Neural crest cell (in vitro differentiated cells): ENCODE measurements around the gene FBXO17. TPM values are rescaled to one million over a fixed set of nuclear protein-coding genes. Genes with fewer than 3 reads are reported as not detected.
"Not testable (repeated sequence)": the region's sequence is repeated elsewhere in the genome, so short reads cannot be mapped to it uniquely, and the experiment has no call there.

Experiments used
- DNase-seq: peaks from one replicate; pipeline ENCODE4 v3.0.0; 2021; ENCODE audit warnings: low read depth, mixed read lengths, low spot score
- H3K27ac Mint-ChIP-seq: one replicate; pipeline ENCODE4 v1.8.0; 2021; ENCODE audit warnings: mild to moderate bottlenecking, mixed read lengths; ENCODE audit not compliant: unreplicated experiment
- H3K27me3 Mint-ChIP-seq: 2 replicates; pipeline ENCODE4 v1.8.0; 2021; ENCODE audit warnings: low read depth, mild to moderate bottlenecking, mixed read lengths
- H3K36me3 Mint-ChIP-seq: 2 replicates; pipeline ENCODE4 v1.8.0; 2021; ENCODE audit warnings: low read depth, mild to moderate bottlenecking, mixed read lengths
- H3K4me1 Mint-ChIP-seq: 2 replicates; pipeline ENCODE4 v1.8.0; 2021; ENCODE audit warnings: mixed read lengths
- H3K4me3 Mint-ChIP-seq: one replicate; pipeline ENCODE4 v1.8.0; 2021; ENCODE audit warnings: mild to moderate bottlenecking, mixed read lengths
- H3K9me3 Mint-ChIP-seq: 2 replicates; pipeline ENCODE4 v1.8.0; 2021; ENCODE audit warnings: mixed read lengths
- total RNA-seq: library from RNA; stranded (reverse); gene quantifications from 2 replicates; pipeline ENCODE4 v1.2.1, GENCODE V29; 2021
- TF ChIP-seq, protein P1 (sequence below): fragments of 200-600 bp; sonication (generic); conservative IDR thresholded peaks from 2 replicates; pipeline ENCODE4 v1.5.0; 2021; ENCODE audit warnings: antibody characterized with exemption, mild to moderate bottlenecking

Gene FBXO17
- total RNA-seq, 1 donor from 2014 or later = 30.9 TPM

DNA sequence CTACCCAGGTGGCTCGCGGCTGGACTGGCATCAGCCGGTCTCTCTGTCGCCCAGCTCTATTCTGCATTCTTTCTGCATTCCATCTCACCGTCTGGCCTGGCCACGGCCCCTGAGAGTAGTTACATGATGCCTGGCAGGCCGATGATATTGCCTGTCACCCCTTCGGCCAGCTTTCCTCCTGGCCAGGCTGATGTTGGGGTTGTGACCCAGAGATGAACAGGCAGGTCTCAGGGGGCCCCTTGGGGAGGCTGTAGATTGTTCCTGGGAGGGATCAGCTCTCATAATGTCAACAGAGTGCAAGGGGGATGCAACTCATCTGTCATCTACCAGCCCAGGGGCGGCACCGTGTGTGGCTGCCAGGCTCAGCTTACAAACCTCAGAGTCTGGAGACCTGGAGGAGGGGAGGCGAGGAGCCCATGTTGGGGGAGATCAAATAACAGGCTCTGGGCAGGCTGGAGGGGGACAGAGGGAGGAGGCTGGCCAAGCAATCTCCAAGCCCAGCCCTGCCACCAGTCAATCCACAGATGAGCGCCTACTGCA is 13.6 kb upstream of the FBXO17 start:
- no peak overlapping the region for H3K27ac Mint-ChIP-seq
- no peaks in the 10 kb centered on the region for H3K36me3 Mint-ChIP-seq
- DNase-seq = no peak
- no peak overlapping the region for H3K4me3 Mint-ChIP-seq
- no peaks in the 10 kb centered on the region for H3K9me3 Mint-ChIP-seq
- H3K27me3 Mint-ChIP-seq = peaks cover 7% of the 10 kb centered on the region
- H3K4me1 Mint-ChIP-seq = peaks cover 9% of the 10 kb centered on the region
- TF ChIP-seq, protein P1, sequence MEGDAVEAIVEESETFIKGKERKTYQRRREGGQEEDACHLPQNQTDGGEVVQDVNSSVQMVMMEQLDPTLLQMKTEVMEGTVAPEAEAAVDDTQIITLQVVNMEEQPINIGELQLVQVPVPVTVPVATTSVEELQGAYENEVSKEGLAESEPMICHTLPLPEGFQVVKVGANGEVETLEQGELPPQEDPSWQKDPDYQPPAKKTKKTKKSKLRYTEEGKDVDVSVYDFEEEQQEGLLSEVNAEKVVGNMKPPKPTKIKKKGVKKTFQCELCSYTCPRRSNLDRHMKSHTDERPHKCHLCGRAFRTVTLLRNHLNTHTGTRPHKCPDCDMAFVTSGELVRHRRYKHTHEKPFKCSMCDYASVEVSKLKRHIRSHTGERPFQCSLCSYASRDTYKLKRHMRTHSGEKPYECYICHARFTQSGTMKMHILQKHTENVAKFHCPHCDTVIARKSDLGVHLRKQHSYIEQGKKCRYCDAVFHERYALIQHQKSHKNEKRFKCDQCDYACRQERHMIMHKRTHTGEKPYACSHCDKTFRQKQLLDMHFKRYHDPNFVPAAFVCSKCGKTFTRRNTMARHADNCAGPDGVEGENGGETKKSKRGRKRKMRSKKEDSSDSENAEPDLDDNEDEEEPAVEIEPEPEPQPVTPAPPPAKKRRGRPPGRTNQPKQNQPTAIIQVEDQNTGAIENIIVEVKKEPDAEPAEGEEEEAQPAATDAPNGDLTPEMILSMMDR = no peak

- not testable (repeated sequence) for H3K27me3 Mint-ChIP-seq, H3K4me1 Mint-ChIP-seq, H3K27ac Mint-ChIP-seq, DNase-seq, H3K4me3 Mint-ChIP-seq, H3K36me3 Mint-ChIP-seq, H3K9me3 Mint-ChIP-seq
Measured at GRCh38 chr19:38988627-38989026, 13.1 kb upstream of the FBXO17 start.

GRCh38 chr19:38987745-38988144 is 12.2 kb upstream of the FBXO17 start:
- not testable (repeated sequence) for H3K4me3 Mint-ChIP-seq, H3K27ac Mint-ChIP-seq, H3K9me3 Mint-ChIP-seq, H3K4me1 Mint-ChIP-seq, DNase-seq, H3K27me3 Mint-ChIP-seq, H3K36me3 Mint-ChIP-seq

DNA sequence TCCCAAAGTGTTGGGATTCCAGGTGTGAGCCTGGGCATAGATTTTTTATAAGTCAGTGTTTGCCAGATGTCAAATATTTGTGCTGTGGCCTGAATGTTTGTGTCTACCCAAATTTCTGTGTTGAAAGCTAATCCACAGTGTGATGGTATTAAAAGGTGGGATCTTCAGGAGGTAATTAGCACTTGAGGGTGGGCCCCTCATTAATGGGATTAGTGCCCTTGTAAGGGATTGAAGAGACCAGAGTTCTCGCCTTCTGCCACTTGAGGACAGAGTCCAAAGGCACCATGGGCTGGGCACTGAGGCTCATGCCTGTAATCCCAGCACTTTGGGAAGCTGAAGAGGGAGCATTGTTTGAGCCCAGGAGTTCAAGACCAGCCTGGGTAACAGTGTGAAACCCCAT is 9.7 kb upstream of the FBXO17 start:
- H3K9me3 Mint-ChIP-seq = peaks cover 4% of the 10 kb centered on the region
- no peak overlapping the region for H3K27ac Mint-ChIP-seq
- H3K36me3 Mint-ChIP-seq = no peaks in the 10 kb centered on the region
- peaks cover 7% of the 10 kb centered on the region for H3K27me3 Mint-ChIP-seq
- H3K4me1 Mint-ChIP-seq = peaks cover 9% of the 10 kb centered on the region
- H3K4me3 Mint-ChIP-seq = no peak overlapping the region
- TF ChIP-seq, protein P1 = no peak
- DNase-seq = no peak

- peaks cover 5% of the 10 kb centered on the region for H3K27me3 Mint-ChIP-seq
- no peak overlapping the region for H3K27ac Mint-ChIP-seq
- peak overlapping the region; percentile 65 for H3K4me3 Mint-ChIP-seq
Measured at GRCh38 chr19:38980583-38981374, 5.2 kb upstream of the FBXO17 start.

DNA sequence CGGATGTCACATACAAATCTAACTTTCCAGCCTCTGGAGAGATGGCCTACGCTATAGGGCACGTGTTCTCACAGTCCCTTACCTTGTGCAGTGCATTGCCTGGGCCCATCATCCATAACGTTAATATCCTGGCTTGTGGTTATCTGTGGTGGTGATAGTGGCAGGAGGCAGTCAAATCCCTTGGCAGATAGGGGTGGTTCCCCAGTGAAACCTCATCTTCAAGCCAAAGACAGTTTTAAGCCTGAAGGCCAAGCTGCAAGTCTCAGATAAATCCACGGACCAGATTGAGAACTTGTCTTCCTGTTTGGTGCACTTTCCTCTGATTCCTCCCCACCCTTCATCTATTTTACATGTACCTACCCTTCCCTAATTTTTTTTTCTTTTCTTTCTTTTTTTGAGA is 4.3 kb upstream of the FBXO17 start:
- peaks cover 16% of the 10 kb centered on the region for H3K4me1 Mint-ChIP-seq
- H3K27ac Mint-ChIP-seq = no peak overlapping the region
- H3K4me3 Mint-ChIP-seq = no peak overlapping the region
- peaks cover 5% of the 10 kb centered on the region for H3K27me3 Mint-ChIP-seq
- no peak for DNase-seq
- TF ChIP-seq, protein P1 = no peak
- no peaks in the 10 kb centered on the region for H3K36me3 Mint-ChIP-seq
- H3K9me3 Mint-ChIP-seq = peaks cover 4% of the 10 kb centered on the region

More at GRCh38 chr19:38980583-38981374, 5.2 kb upstream of the FBXO17 start:
- Mint-ChIP-seq H3K36me3 (no peaks in the 10 kb centered on the region), H3K4me1 (peaks cover 11% of the 10 kb centered on the region), H3K9me3 (peaks cover 4% of the 10 kb centered on the region)
- TF ChIP-seq, protein P1 = no peak
- DNase-seq = no peak
